GM19240 (cell line): Measurements from ENCODE around the gene ZNF622.
"Not testable (repeated sequence)": the region's sequence is repeated elsewhere in the genome, so short reads cannot be mapped to it uniquely, and the experiment has no call there.

Experiments used
- DNase-seq: peaks from one replicate; pipeline ENCODE4 v3.0.0; 2011; ENCODE audit warnings: low spot score; ENCODE audit not compliant: insufficient read length

Gene ZNF622

GRCh38 chr5:16480821-16481538 lies 15.4 kb upstream of the ZNF622 start:
- DNase-seq: no peak

GRCh38 chr5:16480144-16480543 lies 14.5 kb upstream of the ZNF622 start:
- no peak for DNase-seq

- no peak for DNase-seq
Measured at GRCh38 chr5:16477541-16477940, 11.9 kb upstream of the ZNF622 start.

- not testable (repeated sequence) for DNase-seq
Measured at GRCh38 chr5:16476417-16476816, 10.8 kb upstream of the ZNF622 start.

GRCh38 chr5:16471387-16471786 lies 5.8 kb upstream of the ZNF622 start:
- DNase-seq: no peak

- no peak for DNase-seq
Measured at GRCh38 chr5:16467363-16468219, 2.0 kb upstream of the ZNF622 start.

- no peak for DNase-seq
Measured at GRCh38 chr5:16464664-16465543, 696 bp downstream of the ZNF622 start.

GRCh38 chr5:16464231-16464630 lies 1.4 kb downstream of the ZNF622 start:
- DNase-seq: no peak

GRCh38 chr5:16461782-16462181 lies 3.8 kb downstream of the ZNF622 start:
- DNase-seq: no peak

- no peak for DNase-seq
Measured at GRCh38 chr5:16461026-16461425, 4.6 kb downstream of the ZNF622 start.

- DNase-seq: no peak
Measured at GRCh38 chr5:16459451-16459850, 6.1 kb downstream of the ZNF622 start.

- no peak for DNase-seq
Measured at GRCh38 chr5:16457853-16458252, 7.7 kb downstream of the ZNF622 start.

GRCh38 chr5:16457451-16457850 lies 8.1 kb downstream of the ZNF622 start:
- DNase-seq: no peak

GRCh38 chr5:16456103-16456832 lies 9.3 kb downstream of the ZNF622 start:
- DNase-seq: no peak

GRCh38 chr5:16455668-16456067 lies 9.9 kb downstream of the ZNF622 start:
- DNase-seq: no peak

- DNase-seq: no peak
Measured at GRCh38 chr5:16454686-16455085, 10.9 kb downstream of the ZNF622 start.

- DNase-seq: no peak
Measured at GRCh38 chr5:16453609-16454008, 12.0 kb downstream of the ZNF622 start.

GRCh38 chr5:16450163-16450562 lies 15.4 kb downstream of the ZNF622 start:
- DNase-seq: no peak

- no peak for DNase-seq
Measured at GRCh38 chr5:16446993-16447392, 18.6 kb downstream of the ZNF622 start.

GRCh38 chr5:16437977-16438376 lies 27.6 kb downstream of the ZNF622 start:
- no peak for DNase-seq

- DNase-seq: not testable (repeated sequence)
Measured at GRCh38 chr5:16436065-16436682, 29.4 kb downstream of the ZNF622 start.
